Activated CD4-positive, alpha-beta memory T cell treated with anti-CD3 and anti-CD28 coated beads for 36 hours (primary cell): ENCODE data around the gene CCDC39. TPM values are rescaled to one million over a fixed set of nuclear protein-coding genes. Genes with fewer than 3 reads are reported as not detected.

Source experiments
- CTCF ChIA-PET: fragments of 350-600 bp; sonication (Branson Sonifier 250); formaldehyde crosslinking; loops from one replicate; lab custom pipeline; 2021; ENCODE audit warnings: antibody characterized with exemption, inconsistent platforms; lab: Charles Lee
- POLR2A ChIA-PET: fragments of 350-600 bp; sonication (Branson Sonifier 250); formaldehyde crosslinking; loops from one replicate; lab custom pipeline; 2021; ENCODE audit warnings: antibody characterized with exemption; lab: Charles Lee
- DNase-seq: peaks from one replicate; pipeline ENCODE4 v3.0.0-alpha.2; 2020
- H3K27ac Mint-ChIP-seq: one replicate; pipeline ENCODE4 v1.8.0; 2021; ENCODE audit warnings: mixed read lengths
- H3K27me3 Mint-ChIP-seq: one replicate; pipeline ENCODE4 v1.8.0; 2021; ENCODE audit warnings: mixed read lengths
- H3K36me3 Mint-ChIP-seq: one replicate; pipeline ENCODE4 v1.8.0; 2021; ENCODE audit warnings: mixed read lengths
- H3K4me1 Mint-ChIP-seq: one replicate; pipeline ENCODE4 v1.8.0; 2021; ENCODE audit warnings: low read depth, mixed read lengths
- H3K4me3 Mint-ChIP-seq: one replicate; pipeline ENCODE4 v1.8.0; 2021; ENCODE audit warnings: mild to moderate bottlenecking, mixed read lengths
- H3K9me3 Mint-ChIP-seq: one replicate; pipeline ENCODE4 v1.8.0; 2021; ENCODE audit warnings: mixed read lengths
- intact Hi-C: fragments of 100-400 bp; cut with micrococcal nuclease; formaldehyde crosslinking; loops from one replicate; pipeline ENCODE4 v1.15.1; 2023
- total RNA-seq, 2 experiments: library from RNA; stranded (reverse); gene quantifications; one replicate each; pipeline ENCODE4 v1.2.3, GENCODE V29; 2021

The CCDC39 gene
- total RNA-seq, 2 experiments from 2014 or later, result not detected

DNA sequence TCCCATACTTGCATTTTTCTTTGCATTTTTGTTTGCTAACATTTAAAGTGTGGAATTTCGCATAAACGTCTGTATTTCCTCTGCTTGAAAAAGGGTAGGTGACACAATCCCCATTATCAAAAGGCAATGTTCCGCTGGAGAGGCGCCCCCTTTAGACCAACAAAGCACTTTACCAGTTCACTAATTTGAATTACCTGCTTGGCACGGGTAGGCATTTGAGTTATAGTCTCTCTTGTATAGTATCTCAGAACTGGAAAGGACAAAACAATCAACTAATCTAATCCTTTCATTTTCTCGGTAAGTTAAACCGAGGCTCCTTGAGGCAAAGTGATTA is 775 bp upstream of the CCDC39 start:
- peaks cover 29% of the 10 kb centered on the region for H3K27me3 Mint-ChIP-seq
- H3K4me1 Mint-ChIP-seq, result peaks cover 14% of the 10 kb centered on the region
- ChIA-PET CTCF (interaction anchor here (1.5 kb wide), 1 partner anchor 78 kb away, joined by 3 read pairs; the partner anchor contains the start of gene TTC14), POLR2A (no interaction called here)
- intact Hi-C loops, result loop anchor here (1.0 to 5.0 kb wide), 2 partner anchors 48 to 78 kb away; partner anchors contain the start of gene TTC14
- H3K36me3 Mint-ChIP-seq, result no peaks in the 10 kb centered on the region
- H3K9me3 Mint-ChIP-seq, result no peaks in the 10 kb centered on the region
- peak; percentile 46 for DNase-seq
- peak overlapping the region; percentile 75 for H3K4me3 Mint-ChIP-seq
- no peak overlapping the region for H3K27ac Mint-ChIP-seq

- Mint-ChIP-seq H3K27me3 (peaks cover 31% of the 10 kb centered on the region), H3K27ac (no peak overlapping the region), H3K9me3 (no peaks in the 10 kb centered on the region), H3K4me3 (no peak overlapping the region), H3K36me3 (no peaks in the 10 kb centered on the region), H3K4me1 (peaks cover 14% of the 10 kb centered on the region)
- DNase-seq, result no peak
- ChIA-PET POLR2A (no interaction called here), CTCF (interaction anchor here (0.8 to 1.2 kb wide), 2 partner anchors 16 to 74 kb away, joined by 3 read pairs; no protein-coding TSS in a partner anchor)
- intact Hi-C loops, result loop anchor here (5.0 kb wide), 1 partner anchor 309 kb away; the partner anchor contains the start of gene DNAJC19
Observed at GRCh38 chr3:180678231-180678630, 1.1 kb downstream of the CCDC39 start.

- Mint-ChIP-seq H3K27ac (no peak overlapping the region), H3K36me3 (no peaks in the 10 kb centered on the region), H3K4me1 (no peaks in the 10 kb centered on the region), H3K4me3 (no peak overlapping the region), H3K27me3 (peaks cover 8% of the 10 kb centered on the region), H3K9me3 (no peaks in the 10 kb centered on the region)
- CTCF ChIA-PET, result no interaction called here
- intact Hi-C loops, result no loop called here
- DNase-seq, result no peak
- POLR2A ChIA-PET, result no interaction called here
Observed at GRCh38 chr3:180661444-180661843, 17.8 kb downstream of the CCDC39 start.

GRCh38 chr3:180657094-180657493 is 22.2 kb downstream of the CCDC39 start:
- Mint-ChIP-seq H3K27ac (no peak overlapping the region), H3K4me3 (no peak overlapping the region), H3K4me1 (no peaks in the 10 kb centered on the region), H3K36me3 (no peaks in the 10 kb centered on the region), H3K9me3 (no peaks in the 10 kb centered on the region), H3K27me3 (peaks cover 14% of the 10 kb centered on the region)
- ChIA-PET POLR2A (no interaction called here), CTCF (interaction anchor here (0.5 kb wide), 1 partner anchor 43 kb away, joined by 3 read pairs; no protein-coding TSS in a partner anchor)
- intact Hi-C loops, result no loop called here
- no peak for DNase-seq

- no peak for DNase-seq
- intact Hi-C loops, result no loop called here
- Mint-ChIP-seq H3K4me1 (no peaks in the 10 kb centered on the region), H3K27ac (no peak overlapping the region), H3K36me3 (no peaks in the 10 kb centered on the region), H3K9me3 (no peaks in the 10 kb centered on the region), H3K4me3 (no peak overlapping the region), H3K27me3 (peaks cover 14% of the 10 kb centered on the region)
- ChIA-PET CTCF (no interaction called here), POLR2A (no interaction called here)
Observed at GRCh38 chr3:180656406-180656805, 22.9 kb downstream of the CCDC39 start.

- Mint-ChIP-seq H3K27me3 (peaks cover 32% of the 10 kb centered on the region), H3K4me3 (no peak overlapping the region), H3K9me3 (no peaks in the 10 kb centered on the region), H3K27ac (no peak overlapping the region), H3K4me1 (no peaks in the 10 kb centered on the region), H3K36me3 (no peaks in the 10 kb centered on the region)
- ChIA-PET CTCF (interaction anchor here (1.2 kb wide), 1 partner anchor 225 kb away, joined by 3 read pairs; no protein-coding TSS in a partner anchor), POLR2A (no interaction called here)
- DNase-seq, result no peak
- intact Hi-C loops, result no loop called here
Observed at GRCh38 chr3:180646187-180646790, 33.0 kb downstream of the CCDC39 start.

- Mint-ChIP-seq H3K36me3 (no peaks in the 10 kb centered on the region), H3K9me3 (no peaks in the 10 kb centered on the region), H3K4me1 (no peaks in the 10 kb centered on the region), H3K27me3 (peaks cover 18% of the 10 kb centered on the region), H3K4me3 (no peak overlapping the region), H3K27ac (no peak overlapping the region)
- DNase-seq, result no peak
- POLR2A ChIA-PET, result no interaction called here
- CTCF ChIA-PET, result no interaction called here
- intact Hi-C loops, result no loop called here
Observed at GRCh38 chr3:180640987-180641386, 38.3 kb downstream of the CCDC39 start.

DNA sequence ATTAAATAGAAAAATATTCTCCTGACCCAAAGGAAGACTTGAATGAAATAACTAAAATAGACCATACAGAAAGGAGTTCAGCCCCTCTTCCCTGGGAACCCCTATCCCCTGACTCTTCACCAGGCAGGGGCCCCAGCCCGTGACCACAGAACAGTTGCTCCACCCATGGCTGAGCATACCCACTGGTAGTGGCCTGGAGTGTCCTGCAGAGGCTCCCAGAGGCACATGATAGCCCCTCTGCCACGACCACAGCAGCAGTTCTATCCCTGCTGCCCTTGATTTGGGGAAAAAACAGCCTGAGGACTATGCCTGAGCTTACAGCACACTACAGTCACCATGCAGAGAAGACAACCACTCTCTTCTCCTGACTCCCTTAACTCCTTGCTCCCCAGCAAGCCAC is 45.6 kb downstream of the CCDC39 start:
- no peak for DNase-seq
- H3K4me3 Mint-ChIP-seq, result no peak overlapping the region
- no peak overlapping the region for H3K27ac Mint-ChIP-seq
- POLR2A ChIA-PET, result no interaction called here
- CTCF ChIA-PET, result no interaction called here
- H3K27me3 Mint-ChIP-seq, result peaks cover 35% of the 10 kb centered on the region
- H3K4me1 Mint-ChIP-seq, result peaks cover 5% of the 10 kb centered on the region
- intact Hi-C loops, result loop anchor here (5.0 to 10.0 kb wide), 2 partner anchors 49 to 541 kb away; no protein-coding TSS in a partner anchor
- no peaks in the 10 kb centered on the region for H3K9me3 Mint-ChIP-seq
- H3K36me3 Mint-ChIP-seq, result no peaks in the 10 kb centered on the region

GRCh38 chr3:180631317-180631716 is 48.0 kb downstream of the CCDC39 start:
- no peak overlapping the region for H3K4me3 Mint-ChIP-seq
- peaks cover 5% of the 10 kb centered on the region for H3K36me3 Mint-ChIP-seq
- no peak for DNase-seq
- ChIA-PET POLR2A (no interaction called here), CTCF (no interaction called here)
- peaks cover 5% of the 10 kb centered on the region for H3K4me1 Mint-ChIP-seq
- H3K27ac Mint-ChIP-seq, result no peak overlapping the region
- intact Hi-C loops, result loop anchor here (5.0 to 10.0 kb wide), 2 partner anchors 51 to 543 kb away; no protein-coding TSS in a partner anchor
- no peaks in the 10 kb centered on the region for H3K9me3 Mint-ChIP-seq
- H3K27me3 Mint-ChIP-seq, result peaks cover 28% of the 10 kb centered on the region

DNA sequence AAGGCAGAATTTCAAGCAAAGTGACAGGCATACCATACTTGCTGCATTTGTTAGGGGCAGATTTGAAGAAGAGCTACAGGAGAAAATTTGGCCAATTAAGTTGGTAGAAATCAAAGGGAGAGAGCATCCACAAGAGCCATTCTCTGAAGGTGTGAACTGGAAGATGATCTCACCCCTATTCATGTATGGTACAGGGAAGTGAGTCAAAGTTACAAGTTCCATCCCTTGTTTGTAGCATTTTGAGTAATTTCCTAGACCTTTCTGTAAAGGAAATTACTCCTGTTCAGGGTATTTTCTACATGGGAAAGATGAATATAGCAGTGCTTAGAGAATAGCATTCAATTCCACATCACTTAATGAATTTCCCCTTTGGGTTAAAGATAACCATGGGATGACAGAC is 48.9 kb downstream of the CCDC39 start:
- ChIA-PET CTCF (no interaction called here), POLR2A (interaction anchor here (0.8 kb wide), 1 partner anchor 27 kb away, joined by 3 read pairs; no protein-coding TSS in a partner anchor)
- H3K4me1 Mint-ChIP-seq, result peaks cover 8% of the 10 kb centered on the region
- H3K27ac Mint-ChIP-seq, result no peak overlapping the region
- intact Hi-C loops, result loop anchor here (1.0 to 10.0 kb wide), 3 partner anchors 28 to 544 kb away; partner anchors contain the start of gene TTC14
- H3K27me3 Mint-ChIP-seq, result peaks cover 21% of the 10 kb centered on the region
- DNase-seq, result no peak
- no peaks in the 10 kb centered on the region for H3K9me3 Mint-ChIP-seq
- H3K36me3 Mint-ChIP-seq, result peaks cover 10% of the 10 kb centered on the region
- no peak overlapping the region for H3K4me3 Mint-ChIP-seq

DNA sequence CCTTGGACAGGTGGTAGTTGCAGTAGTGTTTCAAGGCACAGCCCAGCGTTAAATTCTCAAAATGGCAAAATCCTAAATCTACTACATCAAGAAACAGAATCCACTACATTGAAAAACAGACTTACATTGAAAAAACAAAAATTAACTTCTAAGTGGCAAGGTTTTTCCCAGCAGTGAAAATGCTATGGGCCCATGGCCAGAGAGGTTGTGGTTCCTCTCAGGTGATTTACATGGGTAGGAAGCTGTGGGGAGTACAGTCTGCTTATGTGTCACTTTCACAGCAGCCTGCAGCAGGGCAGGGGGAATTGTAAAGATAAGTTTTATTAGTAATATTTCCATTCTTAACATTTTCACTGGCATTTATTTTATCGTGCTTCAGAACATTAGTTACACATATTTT is 52.4 kb downstream of the CCDC39 start:
- peaks cover 7% of the 10 kb centered on the region for H3K9me3 Mint-ChIP-seq

GRCh38 chr3:180624714-180625113 is 54.6 kb downstream of the CCDC39 start:
- Mint-ChIP-seq H3K9me3 (peaks cover 7% of the 10 kb centered on the region), H3K4me3 (no peak overlapping the region), H3K27me3 (no peaks in the 10 kb centered on the region), H3K36me3 (peaks cover 43% of the 10 kb centered on the region), H3K27ac (peak overlapping the region; percentile 72), H3K4me1 (peaks cover 22% of the 10 kb centered on the region)
- ChIA-PET POLR2A (no interaction called here), CTCF (no interaction called here)
- no peak for DNase-seq
- intact Hi-C loops, result loop anchor here (1.0 kb wide), 1 partner anchor 22 kb away; the partner anchor contains the start of gene TTC14

More for the DNA sequence above, 52.4 kb downstream of the CCDC39 start:
- H3K4me3 Mint-ChIP-seq, result no peak overlapping the region
- DNase-seq, result no peak
- POLR2A ChIA-PET, result no interaction called here
- CTCF ChIA-PET, result no interaction called here
- no peaks in the 10 kb centered on the region for H3K27me3 Mint-ChIP-seq
- peaks cover 37% of the 10 kb centered on the region for H3K36me3 Mint-ChIP-seq
- peaks cover 26% of the 10 kb centered on the region for H3K4me1 Mint-ChIP-seq
- H3K27ac Mint-ChIP-seq, result no peak overlapping the region
- intact Hi-C loops, result no loop called here

- peaks cover 12% of the 10 kb centered on the region for H3K4me1 Mint-ChIP-seq
- H3K27me3 Mint-ChIP-seq, result no peaks in the 10 kb centered on the region
- ChIA-PET POLR2A (no interaction called here), CTCF (no interaction called here)
- no peak overlapping the region for H3K27ac Mint-ChIP-seq
- H3K4me3 Mint-ChIP-seq, result no peak overlapping the region
- H3K9me3 Mint-ChIP-seq, result peaks cover 4% of the 10 kb centered on the region
- no peak for DNase-seq
- intact Hi-C loops, result no loop called here
- H3K36me3 Mint-ChIP-seq, result peaks cover 30% of the 10 kb centered on the region
Observed at GRCh38 chr3:180619723-180620122, 59.6 kb downstream of the CCDC39 start.
